ENCODE results near the gene TTC7B. TPM values are rescaled to one million over a fixed set of nuclear protein-coding genes. Genes with fewer than 3 reads are reported as not detected.

TTC7B gene
- total RNA-seq, 1 experiment from 2014 or later, result 40.9 TPM

GRCh38 chr14:90517076-90517841, 299.0 kb downstream of the TTC7B start:
- H3K27ac ChIP-seq (ENCODE audit: low read length), result no peak overlapping the region
- peaks cover 16% of the 10 kb centered on the region for H3K4me1 ChIP-seq (ENCODE audit: control insufficient read depth, insufficient read depth, low read length)
- ChIA-PET POLR2A (no interaction called here), CTCF (interaction anchor here (0.6 kb wide), 1 partner anchor 148 kb away, joined by 3 read pairs; no protein-coding TSS in a partner anchor)
- no TSS peak for BruUV-seq (replicated peaks)
- no peaks in the 10 kb centered on the region for H3K9me3 ChIP-seq (ENCODE audit: control insufficient read depth, insufficient read depth, low read depth, low read length)
- no peaks in the 10 kb centered on the region for H3K36me3 ChIP-seq (ENCODE audit: control insufficient read depth, insufficient read depth, low read length)
- ATAC-seq (no peak), DNase-seq (ENCODE audit: low read depth, low spot score) (no peak)
- TF ChIP-seq, protein P1, sequence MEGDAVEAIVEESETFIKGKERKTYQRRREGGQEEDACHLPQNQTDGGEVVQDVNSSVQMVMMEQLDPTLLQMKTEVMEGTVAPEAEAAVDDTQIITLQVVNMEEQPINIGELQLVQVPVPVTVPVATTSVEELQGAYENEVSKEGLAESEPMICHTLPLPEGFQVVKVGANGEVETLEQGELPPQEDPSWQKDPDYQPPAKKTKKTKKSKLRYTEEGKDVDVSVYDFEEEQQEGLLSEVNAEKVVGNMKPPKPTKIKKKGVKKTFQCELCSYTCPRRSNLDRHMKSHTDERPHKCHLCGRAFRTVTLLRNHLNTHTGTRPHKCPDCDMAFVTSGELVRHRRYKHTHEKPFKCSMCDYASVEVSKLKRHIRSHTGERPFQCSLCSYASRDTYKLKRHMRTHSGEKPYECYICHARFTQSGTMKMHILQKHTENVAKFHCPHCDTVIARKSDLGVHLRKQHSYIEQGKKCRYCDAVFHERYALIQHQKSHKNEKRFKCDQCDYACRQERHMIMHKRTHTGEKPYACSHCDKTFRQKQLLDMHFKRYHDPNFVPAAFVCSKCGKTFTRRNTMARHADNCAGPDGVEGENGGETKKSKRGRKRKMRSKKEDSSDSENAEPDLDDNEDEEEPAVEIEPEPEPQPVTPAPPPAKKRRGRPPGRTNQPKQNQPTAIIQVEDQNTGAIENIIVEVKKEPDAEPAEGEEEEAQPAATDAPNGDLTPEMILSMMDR (IDR thresholded peaks at IDR 0.05), result no peak
- TF ChIP-seq REST (IDR thresholded peaks at IDR 0.05; ENCODE audit: insufficient read depth in 1 of 2, low read depth in 2 of 2, low read length in 1 of 2) (no peak), SIN3A (IDR thresholded peaks at IDR 0.05; ENCODE audit: borderline replicate concordance, insufficient read depth, low read depth, low read length) (no peak), TCF7L2 (IDR thresholded peaks at IDR 0.05; ENCODE audit: low read depth, low read length) (no peak), POLR2AphosphoS5 (IDR thresholded peaks at IDR 0.05; ENCODE audit: low read depth, low read length) (no peak)
- H3K27me3 ChIP-seq (ENCODE audit: control insufficient read depth, insufficient read depth, low read length), result no peaks in the 10 kb centered on the region
- no peak overlapping the region for H3K4me3 ChIP-seq (ENCODE audit: low read depth in 2 of 2, low read length in 2 of 2)
- intact Hi-C loops (cut with micrococcal nuclease; ENCODE audit: unreplicated experiment) (loop anchor here (10.0 kb wide), 1 partner anchor 112 kb away; no protein-coding TSS in a partner anchor), in situ Hi-C loops (cut with HindIII; ENCODE audit: low pct_unique_long_range_greater_than_20kb, low sequenced_read_pairs) (no loop called here)

DNA sequence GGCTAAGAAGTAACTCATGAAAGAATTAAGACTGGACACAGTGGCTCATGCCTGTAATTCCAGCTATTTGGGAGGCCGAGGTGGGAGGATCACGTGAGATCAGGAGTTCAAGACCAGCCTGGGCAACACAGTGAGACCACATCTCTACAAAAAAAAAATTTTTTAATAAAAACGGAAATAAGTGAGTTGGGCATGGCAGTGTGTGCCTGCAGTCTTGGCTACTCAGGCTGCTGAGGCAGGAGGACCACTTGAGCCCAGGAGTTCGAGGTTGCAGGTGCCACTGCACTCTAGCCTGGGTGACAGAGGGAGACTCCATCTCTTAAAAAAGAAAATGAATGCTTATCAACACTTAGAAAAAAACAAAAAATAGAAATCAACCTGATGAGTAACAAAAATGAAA, 301.7 kb downstream of the TTC7B start:
- POLR2A ChIA-PET, result no interaction called here
- Histone ChIP-seq H3K27me3 (ENCODE audit: control insufficient read depth, insufficient read depth, low read length) (no peaks in the 10 kb centered on the region), H3K9me3 (ENCODE audit: control insufficient read depth, insufficient read depth, low read depth, low read length) (no peaks in the 10 kb centered on the region), H3K27ac (ENCODE audit: low read length) (peak overlapping the region; percentile 76), H3K4me3 (ENCODE audit: low read depth in 2 of 2, low read length in 2 of 2) (no peak overlapping the region), H3K4me1 (ENCODE audit: control insufficient read depth, insufficient read depth, low read length) (peaks cover 26% of the 10 kb centered on the region), H3K36me3 (ENCODE audit: control insufficient read depth, insufficient read depth, low read length) (no peaks in the 10 kb centered on the region)
- BruUV-seq (replicated peaks), result no TSS peak
- CTCF ChIA-PET, result no interaction called here
- intact Hi-C loops (cut with micrococcal nuclease; ENCODE audit: unreplicated experiment) (loop anchor here (10.0 kb wide), 1 partner anchor 110 kb away; no protein-coding TSS in a partner anchor), in situ Hi-C loops (cut with HindIII; ENCODE audit: low pct_unique_long_range_greater_than_20kb, low sequenced_read_pairs) (no loop called here)
- DNase-seq (ENCODE audit: low read depth, low spot score) (no peak), ATAC-seq (no peak)
- TF ChIP-seq TCF7L2 (IDR thresholded peaks at IDR 0.05; ENCODE audit: low read depth, low read length), result no peak
- TF ChIP-seq, protein P1 (IDR thresholded peaks at IDR 0.05), result no peak
- no peak for TF ChIP-seq REST (IDR thresholded peaks at IDR 0.05; ENCODE audit: insufficient read depth in 1 of 2, low read depth in 2 of 2, low read length in 1 of 2)
